H1 (cell line): ENCODE data around the gene IGF1. TPM values are rescaled to one million over a fixed set of nuclear protein-coding genes. Genes with fewer than 3 reads are reported as not detected.

Experiments used
- BACH1 ChIP-seq: IDR thresholded peaks from 2 replicates; pipeline ENCODE4 v1.6.1; 2012; ENCODE audit warnings: low read length, improper control_type of control experiment
- CEBPB ChIP-seq: IDR thresholded peaks from 2 replicates; pipeline ENCODE4 v1.6.1; 2012; ENCODE audit warnings: low read depth, low read length
- CTCF ChIP-seq, 3 experiments: IDR thresholded peaks; 1 replicate in 2 of 3; 2 replicates in 1 of 3; pipeline versions ENCODE4 v1.5.1 to v1.6.1; 2011; ENCODE audit warnings: low read length in 3 of 3, mild to moderate bottlenecking in 3 of 3, inconsistent platforms in 2 of 3, low read depth in 1 of 3, moderate library complexity in 1 of 3; ENCODE audit not compliant: insufficient read depth in 1 of 3; ENCODE audit errors: control extremely low read depth in 1 of 3
- FOSL1 ChIP-seq: IDR thresholded peaks from 2 replicates; pipeline ENCODE4 v1.6.1; 2011; ENCODE audit warnings: mild to moderate bottlenecking, low read depth, low read length, moderate library complexity; ENCODE audit not compliant: insufficient read depth
- JUND ChIP-seq: IDR thresholded peaks from 2 replicates; pipeline ENCODE4 v1.6.1; 2011; ENCODE audit warnings: mild to moderate bottlenecking, improper control_type of control experiment, low read length
- NANOG ChIP-seq: IDR thresholded peaks from 2 replicates; pipeline ENCODE4 v1.6.1; 2011; ENCODE audit warnings: low read length, low read depth, mild to moderate bottlenecking, inconsistent platforms; ENCODE audit not compliant: insufficient read depth, poor library complexity, severe bottlenecking
- RAD21 ChIP-seq, 2 experiments: IDR thresholded peaks in 1 of 2; conservative IDR thresholded peaks in 1 of 2; 2 replicates each; pipeline ENCODE4 v1.6.1; 2011; ENCODE audit warnings: low read depth in 2 of 2, low read length in 2 of 2, improper control_type of control experiment in 1 of 2, inconsistent platforms in 1 of 2, mild to moderate bottlenecking in 1 of 2, moderate library complexity in 1 of 2
- SUZ12 ChIP-seq: fragments of 200-600 bp; sonication (generic); IDR thresholded peaks from 2 replicates; pipeline ENCODE4 v1.6.1; 2012; ENCODE audit warnings: mild to moderate bottlenecking, inconsistent platforms, low read length, moderate library complexity, mixed read lengths
- polyA plus RNA-seq, 7 experiments: library from polyadenylated mRNA; depleted of rRNA in 3 of 7; stranded (reverse) in 5 of 7; unstranded in 2 of 7; fragments of >200 nt in 5 of 7; fragments of 200-250 nt in 2 of 7; gene quantifications; 1 replicate in 5 of 7; 2 replicates in 1 of 7; 4 replicates in 1 of 7; pipeline versions ENCODE4 v1.2.1 to v1.2.3, GENCODE V29; 2011 to 2013; ENCODE audit warnings: missing spikeins in 2 of 7, mixed read lengths in 2 of 7
- total RNA-seq: library from RNA; stranded (reverse); fragmentation: NEBNext Ultra II Directional; extraction: Animal tissue kit (Norgen Biotek cat#: 25700); gene quantifications from 2 replicates; pipeline ENCODE4 v1.2.1, GENCODE V29; 2021

IGF1 gene
- total and polyA plus RNA-seq, 2 of the 8 experiments (the other 6 are each of a cell fraction or from before 2014, with no cell fraction given) = not detected

DNA sequence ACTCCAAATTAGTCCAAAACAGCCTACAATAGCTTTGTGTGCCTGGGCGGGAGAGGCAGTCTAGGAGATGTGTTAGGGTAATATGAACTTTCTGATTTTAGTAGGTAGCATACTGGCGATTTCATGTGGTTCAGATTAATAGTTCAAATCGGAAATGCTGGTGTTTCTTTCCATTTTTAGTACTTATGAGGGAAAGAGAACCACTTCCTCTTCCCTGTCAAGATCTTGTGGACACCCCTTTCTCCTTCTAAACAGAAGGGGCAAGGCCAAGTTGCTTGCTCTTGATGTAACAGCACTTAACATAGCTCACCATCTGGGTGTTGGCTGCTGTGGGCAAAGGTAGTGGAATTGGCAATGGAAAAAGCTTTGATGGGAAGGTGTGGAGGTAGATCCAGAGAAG, 32.2 kb upstream of the IGF1 start (continued):
- TF ChIP-seq CTCF (IDR thresholded peaks at IDR 0.05; ENCODE audit: control extremely low read depth in 1 of 3, insufficient read depth in 1 of 3, low read depth in 1 of 3, low read length in 3 of 3) (no peak), CEBPB (no peak), RAD21 (IDR thresholded peaks at IDR 0.05 in 1 of 2, conservative IDR thresholded peaks at IDR 0.05 in 1 of 2; ENCODE audit: low read depth in 2 of 2, low read length in 2 of 2) (no peak), NANOG (no peak), FOSL1 (no peak), SUZ12 (no peak), JUND (no peak), BACH1 (no peak)
